Nephron (organoid): ENCODE data around the gene KLK10.

Source experiments
- H3K27ac Mint-ChIP-seq, 3 experiments: 2 replicates each; pipeline ENCODE4 v1.8.0; 2020; ENCODE audit warnings: mixed read lengths in 3 of 3, mild to moderate bottlenecking in 2 of 3, moderate library complexity in 1 of 3
- H3K27me3 Mint-ChIP-seq: 2 replicates; pipeline ENCODE4 v1.8.0; 2021; ENCODE audit warnings: low read depth, mild to moderate bottlenecking, moderate library complexity, mixed read lengths
- H3K36me3 Mint-ChIP-seq: 2 replicates; pipeline ENCODE4 v1.8.0; 2020; ENCODE audit warnings: low read depth, mixed read lengths
- H3K4me1 Mint-ChIP-seq: 2 replicates; pipeline ENCODE4 v1.8.0; 2020; ENCODE audit warnings: mixed read lengths
- H3K4me3 Mint-ChIP-seq, 3 experiments: 2 replicates each; pipeline ENCODE4 v1.8.0; 2020; ENCODE audit warnings: mild to moderate bottlenecking in 3 of 3, mixed read lengths in 3 of 3, moderate library complexity in 2 of 3
- H3K9me3 Mint-ChIP-seq: 2 replicates; pipeline ENCODE4 v1.8.0; 2020; ENCODE audit warnings: mixed read lengths
- TF ChIP-seq, protein P1 (sequence below), 3 experiments: fragments of 200-600 bp; sonication (generic); IDR thresholded peaks; one replicate each; pipeline ENCODE4 v1.5.0; 2021; ENCODE audit warnings: antibody characterized with exemption in 3 of 3; ENCODE audit not compliant: unreplicated experiment in 3 of 3

KLK10 gene, protein sequence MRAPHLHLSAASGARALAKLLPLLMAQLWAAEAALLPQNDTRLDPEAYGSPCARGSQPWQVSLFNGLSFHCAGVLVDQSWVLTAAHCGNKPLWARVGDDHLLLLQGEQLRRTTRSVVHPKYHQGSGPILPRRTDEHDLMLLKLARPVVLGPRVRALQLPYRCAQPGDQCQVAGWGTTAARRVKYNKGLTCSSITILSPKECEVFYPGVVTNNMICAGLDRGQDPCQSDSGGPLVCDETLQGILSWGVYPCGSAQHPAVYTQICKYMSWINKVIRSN

DNA sequence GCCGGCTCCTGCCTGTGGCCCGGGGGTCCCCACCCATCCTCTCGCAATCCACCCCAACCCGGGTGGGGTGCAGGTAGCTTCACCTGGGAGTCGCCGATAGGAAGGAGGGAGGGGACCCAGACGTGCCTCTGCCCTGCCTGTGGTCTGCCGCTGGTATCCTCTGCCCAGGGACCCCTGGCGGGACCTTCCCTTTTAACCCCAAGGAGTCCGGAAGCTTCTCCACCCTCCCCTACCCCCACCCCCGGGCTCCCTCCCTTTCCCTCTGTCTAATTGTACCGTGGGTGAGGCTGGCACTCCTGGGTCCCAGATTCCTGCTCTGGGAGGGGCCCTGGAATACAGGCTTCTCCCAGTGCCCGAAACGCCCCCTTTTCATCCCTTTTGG is at the start of gene KLK10:
TSS of gene KLK10 (minus strand) at position 166 of the 382 bp plus-strand sequence. CDS start 579 bp downstream, outside the sequence.
- Mint-ChIP-seq H3K27me3 (peaks cover 83% of the 10 kb centered on the region), H3K4me3 (peak within 1 kb of the TSS; percentile 69 to 75 (median 70)), H3K36me3 (no peaks in the 10 kb centered on the region), H3K27ac (peak within 1 kb of the TSS in 1 of 3 experiments; percentile 7), H3K9me3 (peaks cover 3% of the 10 kb centered on the region), H3K4me1 (peaks cover 19% of the 10 kb centered on the region)
- TF ChIP-seq, protein P1, sequence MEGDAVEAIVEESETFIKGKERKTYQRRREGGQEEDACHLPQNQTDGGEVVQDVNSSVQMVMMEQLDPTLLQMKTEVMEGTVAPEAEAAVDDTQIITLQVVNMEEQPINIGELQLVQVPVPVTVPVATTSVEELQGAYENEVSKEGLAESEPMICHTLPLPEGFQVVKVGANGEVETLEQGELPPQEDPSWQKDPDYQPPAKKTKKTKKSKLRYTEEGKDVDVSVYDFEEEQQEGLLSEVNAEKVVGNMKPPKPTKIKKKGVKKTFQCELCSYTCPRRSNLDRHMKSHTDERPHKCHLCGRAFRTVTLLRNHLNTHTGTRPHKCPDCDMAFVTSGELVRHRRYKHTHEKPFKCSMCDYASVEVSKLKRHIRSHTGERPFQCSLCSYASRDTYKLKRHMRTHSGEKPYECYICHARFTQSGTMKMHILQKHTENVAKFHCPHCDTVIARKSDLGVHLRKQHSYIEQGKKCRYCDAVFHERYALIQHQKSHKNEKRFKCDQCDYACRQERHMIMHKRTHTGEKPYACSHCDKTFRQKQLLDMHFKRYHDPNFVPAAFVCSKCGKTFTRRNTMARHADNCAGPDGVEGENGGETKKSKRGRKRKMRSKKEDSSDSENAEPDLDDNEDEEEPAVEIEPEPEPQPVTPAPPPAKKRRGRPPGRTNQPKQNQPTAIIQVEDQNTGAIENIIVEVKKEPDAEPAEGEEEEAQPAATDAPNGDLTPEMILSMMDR (IDR thresholded peaks at IDR 0.05; ENCODE audit: unreplicated experiment in 3 of 3): no peak

DNA sequence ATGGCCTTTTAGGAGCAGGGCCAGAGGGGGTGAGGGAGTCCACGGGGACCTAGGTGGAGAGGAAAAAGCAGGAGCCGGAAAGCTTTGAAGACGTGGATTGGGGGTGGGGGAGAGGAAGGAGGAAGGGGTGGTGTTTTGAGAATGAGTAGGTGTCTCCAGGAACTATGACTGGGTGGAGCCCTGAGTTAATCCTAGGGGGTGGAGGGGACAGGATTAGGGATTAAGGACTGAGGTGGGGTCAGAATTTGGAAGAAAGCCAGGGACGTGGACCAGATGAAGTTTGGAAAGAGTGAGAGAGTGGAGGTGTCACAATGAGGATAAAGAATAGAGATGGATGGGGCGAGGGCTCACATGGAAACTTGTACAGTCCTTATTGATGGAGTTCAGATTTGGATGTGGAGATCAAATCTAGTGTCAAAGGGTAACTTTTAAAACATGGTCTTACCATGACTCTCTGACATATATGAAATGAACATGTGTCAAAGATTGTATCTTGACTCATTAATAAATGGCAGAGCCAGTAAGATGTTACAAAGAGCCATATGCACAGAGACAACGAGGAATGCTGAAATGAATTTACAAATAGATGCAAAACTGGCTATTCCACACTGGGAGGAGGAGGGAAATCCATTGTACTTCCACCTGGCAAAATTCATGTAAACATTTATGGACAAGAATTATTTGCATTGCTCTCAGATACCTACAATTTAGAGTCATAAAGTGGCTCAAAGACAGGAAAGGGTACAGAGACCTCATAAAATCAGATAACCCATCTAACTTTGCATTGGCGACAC is 47.1 kb upstream of the KLK10 start:
- peaks cover 23% of the 10 kb centered on the region for H3K27me3 Mint-ChIP-seq
- H3K9me3 Mint-ChIP-seq: no peaks in the 10 kb centered on the region
- no peaks in the 10 kb centered on the region for H3K4me1 Mint-ChIP-seq
- no peaks in the 10 kb centered on the region for H3K36me3 Mint-ChIP-seq
- H3K27ac Mint-ChIP-seq: no peak overlapping the region
- H3K4me3 Mint-ChIP-seq: no peak overlapping the region
- TF ChIP-seq, protein P1 (IDR thresholded peaks at IDR 0.05; ENCODE audit: unreplicated experiment in 3 of 3): no peak

DNA sequence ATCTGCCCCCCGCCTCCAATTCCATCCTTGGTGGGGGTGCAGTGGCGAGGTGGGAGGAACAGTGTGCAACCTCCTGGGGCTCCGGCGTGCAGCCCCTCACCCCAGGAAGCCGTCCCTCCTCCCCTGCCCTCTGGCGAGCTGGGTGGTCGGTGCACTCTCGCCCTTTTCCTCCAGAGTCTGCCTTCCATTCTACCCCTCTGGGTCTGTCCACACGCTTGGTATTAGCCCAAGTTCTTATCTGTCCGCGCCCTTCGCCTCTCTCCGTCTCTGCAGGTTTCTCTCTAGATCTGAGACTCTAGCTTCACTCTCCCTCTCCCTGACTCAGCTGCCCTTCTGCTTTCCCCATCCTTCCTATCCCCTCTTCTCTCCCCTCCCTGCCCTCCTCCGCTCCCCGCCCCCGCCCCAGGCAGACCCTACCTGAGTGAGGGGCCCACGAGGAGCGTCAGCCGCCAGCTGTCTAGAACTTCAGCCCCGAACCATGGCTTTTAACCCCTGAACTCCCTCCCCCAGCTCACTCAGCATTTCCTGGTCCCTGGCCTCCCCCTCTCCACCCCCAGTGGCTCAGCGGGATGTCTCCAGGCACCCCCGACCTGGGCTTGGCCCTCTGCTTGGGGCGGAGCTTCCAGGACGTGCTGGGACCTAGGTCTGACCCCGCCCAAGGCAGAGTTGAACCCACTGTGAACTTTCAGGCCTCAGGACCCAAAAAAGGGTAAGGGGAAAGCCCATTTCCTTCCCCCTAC is 45.9 kb upstream of the KLK10 start:
- H3K4me3 Mint-ChIP-seq: peak overlapping the region; percentile 73 to 83 (median 76)
- H3K36me3 Mint-ChIP-seq: no peaks in the 10 kb centered on the region
- TF ChIP-seq, protein P1 (IDR thresholded peaks at IDR 0.05; ENCODE audit: unreplicated experiment in 3 of 3): no peak
- peaks cover 30% of the 10 kb centered on the region for H3K27me3 Mint-ChIP-seq
- peak overlapping the region in 1 of 3 experiments; percentile 34 for H3K27ac Mint-ChIP-seq
- no peaks in the 10 kb centered on the region for H3K4me1 Mint-ChIP-seq
- no peaks in the 10 kb centered on the region for H3K9me3 Mint-ChIP-seq

DNA sequence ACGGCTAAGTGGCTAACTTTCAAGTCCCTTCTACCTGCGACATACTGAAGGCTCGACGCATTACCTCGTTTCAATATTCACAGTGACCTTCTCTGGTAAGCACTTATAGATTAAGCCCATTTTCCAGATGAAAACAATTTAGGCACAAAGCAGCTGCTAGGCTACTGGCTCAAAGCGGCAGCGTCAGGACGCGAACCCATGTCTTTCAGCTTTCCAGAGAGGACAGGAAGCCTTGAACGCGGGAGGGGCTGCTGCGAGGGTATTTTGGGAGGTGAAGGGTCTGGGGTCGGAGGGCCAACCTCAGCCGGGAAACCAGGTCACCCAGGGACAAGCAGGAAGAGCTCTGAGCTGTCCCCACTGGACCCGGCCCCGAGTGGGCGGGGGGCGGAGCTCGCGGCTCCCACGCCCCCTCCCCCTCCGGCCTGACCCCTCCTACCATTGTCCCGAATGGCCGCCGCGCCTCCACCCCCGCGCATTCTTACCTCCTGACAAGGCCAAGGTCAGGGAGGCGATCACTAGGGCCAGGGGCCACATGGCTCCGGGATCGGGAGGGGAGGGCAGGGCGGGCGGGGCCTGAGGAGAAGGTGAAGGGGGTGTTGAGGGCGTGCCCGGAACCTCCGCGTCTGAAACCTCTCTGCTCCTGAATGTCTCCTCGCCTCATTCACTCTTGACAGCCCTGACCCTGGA is 45.2 kb upstream of the KLK10 start, which contains the start of gene KLK13:
TSS of gene KLK13 (minus strand) at position 559 of the 687 bp plus-strand sequence. CDS start at position 534, 25 bp downstream.
- peak within 1 kb of the TSS; percentile 73 to 83 (median 76) for H3K4me3 Mint-ChIP-seq
- no peaks in the 10 kb centered on the region for H3K4me1 Mint-ChIP-seq
- TF ChIP-seq, protein P1 (IDR thresholded peaks at IDR 0.05; ENCODE audit: unreplicated experiment in 3 of 3): no peak
- peak within 1 kb of the TSS in 1 of 3 experiments; percentile 34 for H3K27ac Mint-ChIP-seq
- H3K36me3 Mint-ChIP-seq: no peaks in the 10 kb centered on the region
- no peaks in the 10 kb centered on the region for H3K9me3 Mint-ChIP-seq
- peaks cover 31% of the 10 kb centered on the region for H3K27me3 Mint-ChIP-seq

DNA sequence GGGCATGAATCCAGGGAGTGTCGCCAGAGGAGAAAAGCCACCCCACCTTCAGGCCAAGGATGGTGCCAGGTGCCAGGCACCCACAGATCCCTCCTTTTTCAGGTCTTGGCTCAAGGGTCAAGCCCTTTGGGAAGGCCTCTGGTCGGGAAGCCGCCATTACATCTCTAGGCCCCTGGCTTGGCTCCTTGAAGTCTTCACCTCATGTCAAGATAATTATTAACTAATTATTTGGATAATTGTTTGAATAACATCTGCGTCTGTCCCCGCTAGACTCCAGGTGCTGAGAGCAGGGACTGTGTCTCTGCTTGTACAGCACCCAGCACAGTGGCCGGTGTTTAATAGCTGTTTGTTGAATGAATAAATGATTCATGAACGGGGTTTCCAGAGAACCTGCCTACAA is 44.2 kb upstream of the KLK10 start:
- no peaks in the 10 kb centered on the region for H3K36me3 Mint-ChIP-seq
- TF ChIP-seq, protein P1 (IDR thresholded peaks at IDR 0.05; ENCODE audit: unreplicated experiment in 3 of 3): no peak
- H3K27ac Mint-ChIP-seq: no peak overlapping the region

More for the DNA sequence above, 44.2 kb upstream of the KLK10 start:
- H3K27me3 Mint-ChIP-seq: peaks cover 31% of the 10 kb centered on the region
- no peaks in the 10 kb centered on the region for H3K9me3 Mint-ChIP-seq
- H3K4me3 Mint-ChIP-seq: peak overlapping the region; percentile 12 to 56 (median 29)
- no peaks in the 10 kb centered on the region for H3K4me1 Mint-ChIP-seq
